GM21381 (cell line): Measurements from ENCODE around the gene PRSS33.

Experiments used
- ATAC-seq: cut with Tn5 transposase; IDR thresholded peaks from one replicate; pipeline ENCODE4 v1.9.1; 2021; ENCODE audit warnings: mild to moderate bottlenecking, moderate library complexity; ENCODE audit not compliant: unreplicated experiment

Gene PRSS33

GRCh38 chr16:2745116-2745890, 42.1 kb downstream of the PRSS33 start:
- ATAC-seq, result no peak

DNA sequence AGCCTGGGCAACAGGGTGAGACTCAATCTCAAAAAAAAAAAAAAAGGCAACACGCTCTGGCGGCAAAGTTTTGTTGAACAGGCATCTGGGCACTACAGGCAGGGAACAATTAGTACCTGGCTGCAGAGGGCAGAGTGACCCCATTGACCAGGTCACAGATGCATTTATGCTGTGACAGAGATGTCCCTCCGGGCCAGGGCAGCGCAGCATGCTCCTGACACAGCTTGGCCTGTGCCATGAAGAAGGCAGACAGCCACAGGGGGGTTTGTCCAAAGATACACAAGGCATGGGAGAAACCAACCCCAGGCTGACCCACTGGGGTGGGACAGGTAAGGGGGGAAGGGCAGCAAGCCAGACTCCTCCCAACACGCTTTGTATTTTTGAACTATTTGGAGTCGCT, 42.6 kb downstream of the PRSS33 start:
- ATAC-seq, result no peak

GRCh38 chr16:2743007-2743810, 44.2 kb downstream of the PRSS33 start:
- ATAC-seq, result no peak

DNA sequence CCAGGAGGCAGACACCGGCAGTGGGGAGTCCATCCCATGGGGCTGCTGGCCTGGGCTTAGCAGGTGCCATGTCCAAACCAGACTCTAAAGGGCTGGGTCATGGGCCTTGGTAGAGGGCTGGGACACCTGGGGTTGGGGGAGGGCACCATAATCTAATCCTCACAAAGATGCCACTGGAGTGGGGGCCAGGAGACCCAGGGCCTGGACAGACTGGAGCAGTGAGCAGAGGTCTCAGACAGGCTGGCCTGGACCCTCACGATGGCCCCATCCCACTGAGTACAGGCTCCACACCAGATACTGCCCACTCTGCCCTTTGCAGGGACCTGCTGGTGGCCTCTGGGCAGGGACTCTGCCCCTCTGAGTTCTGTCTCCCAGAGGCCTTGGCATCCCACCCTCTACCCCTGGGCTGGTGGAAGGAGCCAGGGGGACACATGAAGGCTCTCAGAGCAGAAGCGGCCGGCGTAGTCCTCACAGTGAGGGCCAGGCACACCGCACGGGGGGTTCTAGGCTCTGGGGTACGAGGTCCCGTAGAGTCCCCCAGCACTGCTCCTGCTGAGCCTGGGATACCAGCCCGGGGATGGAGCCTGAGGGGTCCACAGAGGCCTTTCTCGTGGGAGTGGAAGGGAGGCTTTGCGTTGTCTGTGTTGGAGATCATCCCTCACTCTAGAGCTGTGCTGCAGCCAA, 44.9 kb downstream of the PRSS33 start:
- no peak for ATAC-seq

DNA sequence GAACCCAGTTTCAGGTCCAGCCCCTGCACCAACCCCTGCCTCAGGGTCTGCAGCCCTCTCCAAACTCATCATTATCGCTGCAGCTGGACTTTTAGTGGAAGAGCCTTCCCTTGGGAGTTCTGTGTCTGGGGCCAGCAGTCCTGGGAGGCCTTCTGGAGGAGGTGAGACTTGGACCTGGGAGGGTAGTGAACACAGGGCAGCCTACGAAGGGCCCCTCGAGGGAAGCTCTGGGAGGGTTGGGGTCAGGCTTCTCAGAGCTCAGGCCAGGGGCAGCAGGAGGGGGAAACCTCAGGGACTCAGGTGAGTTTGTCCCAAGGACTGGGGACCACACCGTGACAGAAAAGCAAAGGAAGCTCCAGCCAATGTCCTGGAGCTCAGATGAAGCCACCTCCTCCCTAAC, 46.2 kb downstream of the PRSS33 start:
- no peak for ATAC-seq

DNA sequence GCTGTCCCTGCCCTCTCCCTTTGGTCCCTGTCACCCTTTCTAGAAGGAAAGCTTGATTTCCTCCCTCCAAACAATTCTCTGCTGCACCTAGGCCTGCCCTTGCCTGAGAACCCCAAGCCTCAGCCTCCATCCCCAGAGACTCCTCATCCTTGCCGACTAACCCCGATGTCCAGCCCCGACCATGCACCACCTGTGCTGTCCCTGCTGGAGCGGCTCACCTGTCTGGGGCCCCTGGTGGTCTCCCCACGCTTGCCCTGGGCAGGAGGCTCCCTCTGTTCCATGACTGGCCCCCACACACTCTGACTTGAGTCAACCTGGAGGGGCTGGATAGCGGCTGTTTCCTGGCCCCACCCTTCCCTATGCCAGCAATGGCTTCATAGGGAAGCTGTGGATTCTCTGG, 46.9 kb downstream of the PRSS33 start:
- ATAC-seq, result no peak

GRCh38 chr16:2739625-2740430, 47.5 kb downstream of the PRSS33 start:
- ATAC-seq, result no peak

DNA sequence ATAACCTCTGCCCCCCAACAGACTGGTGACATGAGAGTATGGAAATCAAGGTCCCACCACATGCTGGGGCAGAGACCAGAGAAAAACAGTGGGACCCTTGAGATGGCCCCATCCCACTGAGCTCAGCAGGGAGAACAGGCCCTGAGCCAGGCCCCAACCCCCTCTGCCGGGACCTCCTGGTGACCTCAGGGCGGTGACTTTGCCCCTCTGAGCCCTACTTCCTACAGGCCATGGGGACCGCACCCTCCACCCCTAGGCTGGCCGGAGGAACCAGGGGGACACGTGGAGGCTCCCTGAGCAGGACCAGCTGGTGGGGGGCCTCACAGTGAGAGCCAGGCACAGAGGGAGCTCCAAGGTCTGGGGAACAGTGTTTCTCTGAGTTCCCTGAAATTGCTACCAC, 48.7 kb downstream of the PRSS33 start:
- ATAC-seq, result no peak

DNA sequence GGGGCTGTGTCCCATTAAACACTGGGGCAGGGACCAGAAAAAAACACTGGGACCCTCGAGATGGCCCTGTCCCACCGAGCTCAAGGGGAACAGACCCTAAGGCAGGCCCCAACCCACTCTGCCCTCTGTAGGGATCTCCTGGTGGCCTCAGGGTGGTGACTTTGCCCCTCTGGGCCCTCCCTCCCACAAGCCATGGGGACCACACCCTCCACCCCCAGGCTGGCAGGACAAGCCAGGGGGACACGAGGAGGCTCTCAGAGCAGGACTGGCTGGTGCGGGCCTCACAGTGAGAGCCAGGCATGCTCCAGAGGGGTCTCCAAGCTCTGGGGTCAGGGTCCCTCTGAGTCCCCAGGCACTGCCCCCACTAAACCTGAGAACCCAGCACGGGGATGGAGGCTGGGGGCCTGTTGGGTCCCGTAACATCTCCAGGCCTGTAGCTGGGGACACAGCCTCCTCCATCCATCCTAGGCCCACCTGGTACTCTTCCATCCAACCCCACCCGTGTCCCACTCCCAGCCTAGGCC, 49.4 kb downstream of the PRSS33 start:
- ATAC-seq, result no peak

- no peak for ATAC-seq
Measured at GRCh38 chr16:2737238-2737605, 50.1 kb downstream of the PRSS33 start.

- no peak for ATAC-seq
Measured at GRCh38 chr16:2736476-2737237, 50.7 kb downstream of the PRSS33 start.

DNA sequence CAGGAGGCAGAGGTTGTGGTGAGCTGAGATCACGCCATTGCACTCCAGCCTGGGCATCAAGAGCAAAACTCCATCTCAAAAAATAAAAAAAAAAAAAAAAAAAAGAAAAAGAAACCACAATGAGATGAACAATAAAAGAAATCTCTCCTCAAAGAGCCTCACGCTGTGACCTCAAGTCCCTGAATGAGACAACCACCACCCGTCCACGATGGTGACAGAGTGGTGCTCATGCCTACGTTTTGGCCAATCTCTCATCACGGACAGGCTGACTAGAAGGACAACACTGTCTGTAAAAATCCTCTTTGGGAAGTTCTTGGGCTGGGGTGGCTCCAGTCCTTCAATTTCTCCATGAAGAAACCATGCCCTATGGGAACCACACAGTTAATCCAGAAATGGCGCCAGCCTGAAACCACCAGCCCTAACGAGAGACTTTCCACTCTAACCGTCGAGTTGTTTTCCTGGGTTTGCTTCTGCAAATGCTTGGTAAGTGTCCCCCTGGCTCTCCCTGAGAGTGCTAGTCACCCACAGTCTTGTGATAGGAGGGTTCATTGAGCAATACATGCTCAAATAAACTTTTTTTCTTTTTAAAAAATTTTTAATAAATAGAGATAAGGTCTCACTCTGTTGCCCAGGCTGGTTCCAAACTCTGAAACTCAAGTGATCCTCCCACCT, 52.4 kb downstream of the PRSS33 start:
- ATAC-seq, result no peak
